Heart right ventricle (tissue), 16 donors: Measurements from ENCODE around the gene CACNA1B. TPM values are rescaled to one million over a fixed set of nuclear protein-coding genes. Genes with fewer than 3 reads are reported as not detected.
A peak's percentile ranks its signal among the peaks of the same experiment; 100 is the strongest.

ENCODE experiments used
- ATAC-seq, 8 donors: fragments of 200-7000 bp; cut with Tn5 transposase; one replicate each; pipeline ENCODE4 v1.9.1; 2020; ENCODE audit warnings: mild to moderate bottlenecking in 8 of 8, moderate library complexity in 8 of 8, moderate number of reproducible peaks in 1 of 8
- DNase-seq, 2 donors: peaks; one replicate each; pipeline ENCODE4 v3.0.0-alpha.2; 2020
- H3K27ac ChIP-seq, 10 donors: fragments of 200-600 bp; sonication (generic) in 2 of 10; one replicate each; pipeline versions ENCODE4 v1.5.0 to v1.8.0; 2020 to 2022; ENCODE audit warnings: mild to moderate bottlenecking in 3 of 10
- H3K27me3 ChIP-seq, 7 donors: fragments of 200-600 bp; one replicate each; pipeline ENCODE4 v1.8.0; 2021 to 2022; ENCODE audit warnings: mild to moderate bottlenecking in 2 of 7
- H3K36me3 ChIP-seq, 9 donors: fragments of 200-600 bp; sonication (generic) in 1 of 9; one replicate each; pipeline versions ENCODE4 v1.5.0 to v1.8.0; 2020 to 2022; ENCODE audit warnings: mild to moderate bottlenecking in 2 of 9
- H3K4me1 ChIP-seq, 9 donors: fragments of 200-600 bp; sonication (generic) in 1 of 9; one replicate each; pipeline versions ENCODE4 v1.5.0 to v1.8.0; 2020 to 2022; ENCODE audit warnings: mild to moderate bottlenecking in 4 of 9
- H3K4me3 ChIP-seq, 10 donors: fragments of 200-600 bp; sonication (generic) in 2 of 10; one replicate each; pipeline versions ENCODE4 v1.5.0 to v1.8.0; 2020 to 2022; ENCODE audit warnings: mild to moderate bottlenecking in 7 of 10, moderate library complexity in 2 of 10
- H3K9me3 ChIP-seq, 11 donors: fragments of 200-600 bp in 10 of 11; sonication (generic) in 2 of 11; one replicate each; pipeline versions ENCODE4 v1.5.0 to v1.8.0; 2013 to 2022; ENCODE audit warnings: mild to moderate bottlenecking in 2 of 11, control low read depth in 1 of 11, moderate library complexity in 1 of 11
- WGBS, 2 donors: extraction: QIAGEN DNeasy Blood & Tissue Kit; methylation state at CpG; one replicate each; pipeline ENCODE4 v1.1.7; 2013; ENCODE audit warnings: inconsistent platforms in 1 of 2; 5-methylcytosine and 5-hydroxymethylcytosine counted together
- intact Hi-C, 10 donors: fragments of 100-400 bp; cut with DNase I; formaldehyde crosslinking; loops; one replicate each; pipeline versions ENCODE4 v1.11.1 to v1.14.2; 2022
- polyA plus RNA-seq, 2 donors: library from polyadenylated mRNA; stranded (reverse); fragments of 200-250 nt; gene quantifications; one replicate each; pipeline ENCODE4 v1.2.3, GENCODE V29; 2013
- total RNA-seq, 10 donors: library from RNA; stranded (reverse); fragmentation: NEBNext Ultra II Directional in 3 of 10; extraction: Animal tissue kit (Norgen Biotek cat#: 25700) in 3 of 10; gene quantifications; one replicate each; pipeline versions ENCODE4 v1.2.1 to v1.2.4, GENCODE V29; 2021 to 2023
- TF ChIP-seq, protein P1 (sequence below), 9 donors: fragments of 200-600 bp; sonication (generic) in 2 of 9; IDR thresholded peaks; one replicate each; pipeline versions ENCODE4 v1.5.0 to v1.8.0; 2021 to 2022; ENCODE audit warnings: antibody characterized with exemption in 9 of 9, mild to moderate bottlenecking in 5 of 9, moderate library complexity in 1 of 9
- donor health status: Arrhythmogenic right ventricular cardiomyopathy.
- donor health status: ischemic (EF 13 %, LVEDD 7.1; RV severe dilation, severe dysfunction).
- donor health status: healthy with polysubstance abuse.
- donor health status: DM: no; HTN: yes; CAD: no.
- donor health status: DM: no; HTN: no; CAD: no.
- donor health status: ischemic (EF 25% LVEDD 6.9; RV normal size, moderate dysfunction).
- donor health status: ischemic (EF 25% LVEDD 5.7; RV mildly dilated, moderate dysfunction).
- donor health status: healthy.
- donor health status: DM: yes; HTN: yes; CAD: no.
- donor health status: Ischemic cardiomyopathy.
- donor health status: ischemic (EF 35%, LVEDD 5.7; RV mildly dilated, moderate dysfunction).
- donor health status: nonischemic (EF 11% LVEDD 7.7; RV severe dilation, severe dysfunction).
- donor health status: DM: yes; HTN: yes; CAD: no.
- donor health status: PGD.
- donor health status: ischemic (EF 29% LVEDD 5.4; RV normal size, mild dysfunction).
- donor health status: nonischemic (EF 23%, LVEDD 6.1; RV moderate dilation, normal function).

The CACNA1B gene
- total and polyA plus RNA-seq, 12 donors: under 0.01 to 0.66 (median 0.15) TPM; not detected in 1

DNA sequence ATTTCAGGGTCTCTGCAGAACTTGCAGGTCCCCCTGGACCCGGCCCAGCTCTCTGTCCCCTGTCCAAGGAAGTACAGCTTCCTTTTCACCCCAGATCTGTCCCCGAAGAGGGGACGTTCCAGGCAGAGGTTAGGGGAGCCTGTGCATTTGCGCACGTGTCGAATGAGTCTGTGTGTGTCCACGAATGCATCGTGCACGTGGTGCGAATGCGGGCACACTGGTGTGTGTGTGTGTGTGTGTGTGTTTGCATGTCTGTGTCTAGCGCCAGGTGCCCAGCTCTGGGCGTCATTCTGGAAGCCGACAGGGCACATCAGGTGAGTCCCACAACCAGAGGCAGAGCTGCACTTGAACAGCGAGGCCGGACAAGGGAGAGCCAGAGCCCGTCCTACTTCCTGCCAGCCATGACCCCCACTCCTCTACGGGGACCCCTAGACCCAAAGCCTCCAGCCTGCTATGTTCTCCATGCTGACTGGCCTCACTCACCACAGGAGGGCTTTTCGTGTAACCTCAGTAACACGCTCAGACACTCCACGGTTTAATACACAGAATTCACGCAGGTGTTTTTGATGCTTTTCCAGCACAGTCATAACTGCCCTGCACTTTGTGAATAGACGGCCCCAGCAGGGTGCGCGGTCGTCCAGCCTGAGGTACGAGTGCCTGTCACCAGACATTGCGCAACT lies 41.3 kb upstream of the CACNA1B start:
- no peak for ATAC-seq
- Histone ChIP-seq H3K4me1 (no peaks in the 10 kb centered on the region), H3K4me3 (no peak overlapping the region), H3K27me3 (no peaks in the 10 kb centered on the region), H3K9me3 (peaks cover 0 to 25% (median 0%) of the 10 kb centered on the region in 11 donors), H3K27ac (no peak overlapping the region), H3K36me3 (peaks cover 0 to 65% (median 28%) of the 10 kb centered on the region in 9 donors)
- WGBS, 2 donors: 93 to 95% methylated on average over 28 of the region's 28 CpGs
- TF ChIP-seq, protein P1, sequence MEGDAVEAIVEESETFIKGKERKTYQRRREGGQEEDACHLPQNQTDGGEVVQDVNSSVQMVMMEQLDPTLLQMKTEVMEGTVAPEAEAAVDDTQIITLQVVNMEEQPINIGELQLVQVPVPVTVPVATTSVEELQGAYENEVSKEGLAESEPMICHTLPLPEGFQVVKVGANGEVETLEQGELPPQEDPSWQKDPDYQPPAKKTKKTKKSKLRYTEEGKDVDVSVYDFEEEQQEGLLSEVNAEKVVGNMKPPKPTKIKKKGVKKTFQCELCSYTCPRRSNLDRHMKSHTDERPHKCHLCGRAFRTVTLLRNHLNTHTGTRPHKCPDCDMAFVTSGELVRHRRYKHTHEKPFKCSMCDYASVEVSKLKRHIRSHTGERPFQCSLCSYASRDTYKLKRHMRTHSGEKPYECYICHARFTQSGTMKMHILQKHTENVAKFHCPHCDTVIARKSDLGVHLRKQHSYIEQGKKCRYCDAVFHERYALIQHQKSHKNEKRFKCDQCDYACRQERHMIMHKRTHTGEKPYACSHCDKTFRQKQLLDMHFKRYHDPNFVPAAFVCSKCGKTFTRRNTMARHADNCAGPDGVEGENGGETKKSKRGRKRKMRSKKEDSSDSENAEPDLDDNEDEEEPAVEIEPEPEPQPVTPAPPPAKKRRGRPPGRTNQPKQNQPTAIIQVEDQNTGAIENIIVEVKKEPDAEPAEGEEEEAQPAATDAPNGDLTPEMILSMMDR (IDR thresholded peaks at IDR 0.05): no peak
- DNase-seq: no peak
- intact Hi-C loops: no loop called here

DNA sequence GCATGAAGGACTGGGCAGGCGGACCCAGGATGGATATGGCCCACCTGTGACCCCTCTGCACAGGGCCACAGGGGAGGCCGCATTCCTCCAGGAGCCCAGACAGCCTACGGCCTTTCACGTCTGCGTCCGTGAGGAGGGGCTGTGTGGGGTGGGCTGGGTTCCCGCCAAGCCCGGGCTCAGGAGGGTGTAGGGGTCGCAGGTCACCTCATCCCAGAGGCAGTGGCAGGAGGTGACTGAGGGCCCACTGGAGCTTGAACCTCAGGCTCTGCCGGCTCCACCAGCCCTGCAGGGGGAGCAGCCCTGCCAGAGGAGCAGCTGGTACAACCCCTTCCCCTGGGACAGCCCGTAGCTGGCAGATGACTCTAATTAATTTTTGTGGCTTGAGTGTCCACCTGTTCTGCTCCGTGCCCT lies 40.7 kb upstream of the CACNA1B start:
- H3K36me3 ChIP-seq: peaks cover 0 to 61% (median 28%) of the 10 kb centered on the region in 9 donors
- peak in 2 of 8 donors; percentile 18 to 48 for ATAC-seq
- WGBS, 2 donors: 80% methylated on average over 12 of the region's 12 CpGs
- no peaks in the 10 kb centered on the region for H3K4me1 ChIP-seq
- TF ChIP-seq, protein P1 (IDR thresholded peaks at IDR 0.05): no peak
- H3K9me3 ChIP-seq: peaks cover 0 to 25% (median 0%) of the 10 kb centered on the region in 11 donors
- no peaks in the 10 kb centered on the region for H3K27me3 ChIP-seq
- intact Hi-C loops: no loop called here
- H3K27ac ChIP-seq: no peak overlapping the region
- H3K4me3 ChIP-seq: no peak overlapping the region
- no peak for DNase-seq

DNA sequence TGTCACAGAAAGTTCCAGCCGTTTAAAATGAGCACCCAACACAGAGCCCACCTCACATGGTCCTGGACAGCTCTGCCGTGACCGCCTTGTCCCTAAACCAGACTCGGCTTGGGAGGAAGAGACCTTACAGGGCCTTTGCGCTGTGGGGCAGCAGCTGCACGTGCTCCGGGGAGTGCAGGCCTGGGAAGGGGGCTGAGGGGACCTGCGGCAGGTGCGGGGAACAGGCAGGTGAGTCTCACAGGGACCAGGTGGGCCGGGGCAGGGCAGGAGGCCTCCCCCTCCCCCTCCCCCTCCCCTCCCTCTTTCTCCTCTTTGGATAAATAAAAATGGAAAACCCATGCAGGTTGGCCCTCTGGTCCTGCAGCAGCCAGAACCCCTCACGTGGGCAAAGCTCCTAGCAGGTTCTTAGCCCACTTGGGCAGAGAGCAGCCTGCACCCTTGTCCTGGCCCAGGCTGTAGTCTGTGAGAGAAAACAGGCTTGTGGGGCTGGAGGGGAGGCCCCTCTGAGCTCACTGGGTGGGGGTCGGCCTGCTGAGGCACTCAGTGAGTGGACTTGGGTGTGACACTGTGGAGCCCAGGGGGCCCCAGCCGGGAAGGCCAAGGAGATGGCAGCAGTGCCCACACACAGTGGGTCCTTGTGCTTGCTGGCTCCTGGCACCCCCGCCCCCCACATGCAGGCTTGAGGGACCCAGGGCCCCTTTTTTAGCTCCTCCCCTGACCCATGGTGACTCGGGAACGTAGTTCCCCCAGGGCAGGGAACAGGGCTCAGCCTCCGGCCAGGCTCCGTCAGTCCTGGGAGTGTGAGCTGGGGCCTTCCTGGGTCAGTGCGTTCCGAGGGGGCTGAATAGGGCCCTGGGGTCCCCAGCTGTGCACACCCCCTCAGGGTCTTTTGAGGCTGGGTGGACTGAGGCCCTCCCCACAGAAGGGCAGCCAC lies 40.0 kb upstream of the CACNA1B start:
- Histone ChIP-seq H3K27me3 (no peaks in the 10 kb centered on the region), H3K9me3 (peaks cover 0 to 25% (median 0%) of the 10 kb centered on the region in 11 donors), H3K27ac (no peak overlapping the region), H3K4me1 (no peaks in the 10 kb centered on the region), H3K36me3 (peaks cover 0 to 55% (median 28%) of the 10 kb centered on the region in 9 donors), H3K4me3 (no peak overlapping the region)
- TF ChIP-seq, protein P1 (IDR thresholded peaks at IDR 0.05): no peak
- intact Hi-C loops: no loop called here
- DNase-seq (no peak), ATAC-seq (peak in 3 of 8 donors; percentile 16 to 33 (median 18))
- 91 to 94% methylated on average over 20 of the region's 20 CpGs for WGBS, 2 donors

DNA sequence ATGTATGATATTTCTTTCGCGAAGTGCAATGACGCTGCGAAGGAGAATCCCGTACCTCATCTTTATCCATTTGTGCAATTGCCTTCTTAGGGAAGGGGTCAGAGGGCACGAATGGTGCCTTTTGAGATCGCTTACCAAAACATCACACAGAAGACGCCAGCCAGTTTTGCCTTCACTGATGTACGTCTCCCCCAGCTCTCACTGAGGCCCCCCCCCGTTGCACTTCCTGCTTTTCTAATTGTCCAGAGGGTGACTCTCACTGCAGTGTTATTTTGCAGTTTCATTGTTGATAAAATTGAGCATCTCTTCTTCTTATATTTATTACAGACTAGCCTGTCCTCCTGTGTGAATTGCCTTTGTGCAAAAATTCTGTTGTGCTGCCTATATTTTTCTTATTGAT lies 39.0 kb upstream of the CACNA1B start:
- Histone ChIP-seq H3K27me3 (no peaks in the 10 kb centered on the region), H3K4me1 (no peaks in the 10 kb centered on the region), H3K9me3 (peaks cover 0 to 29% (median 0%) of the 10 kb centered on the region in 11 donors), H3K4me3 (no peak overlapping the region), H3K27ac (no peak overlapping the region), H3K36me3 (peaks cover 0 to 45% (median 22%) of the 10 kb centered on the region in 9 donors)
- TF ChIP-seq, protein P1 (IDR thresholded peaks at IDR 0.05): no peak
- intact Hi-C loops: no loop called here
- no peak for ATAC-seq
- WGBS, 2 donors: 95% methylated on average over 10 of the region's 10 CpGs
- DNase-seq: no peak
